ENCODE data around the gene SUPT20HL1.

The SUPT20HL1 gene

GRCh38 chrX:24325231-24325630 lies 35.2 kb upstream of the SUPT20HL1 start:
- no peak for TF ChIP-seq CTCF (IDR thresholded peaks at IDR 0.05; ENCODE audit: low read depth, low read length)
- no peak for DNase-seq (ENCODE audit: extremely low read depth, low read depth)

GRCh38 chrX:24332878-24333277 lies 27.6 kb upstream of the SUPT20HL1 start:
- TF ChIP-seq CTCF (IDR thresholded peaks at IDR 0.05; ENCODE audit: low read depth, low read length): no peak
- no peak for DNase-seq (ENCODE audit: extremely low read depth, low read depth)

GRCh38 chrX:24333371-24333770 lies 27.1 kb upstream of the SUPT20HL1 start:
- no peak for TF ChIP-seq CTCF (IDR thresholded peaks at IDR 0.05; ENCODE audit: low read depth, low read length)
- no peak for DNase-seq (ENCODE audit: extremely low read depth, low read depth)

GRCh38 chrX:24334461-24334860 lies 26.0 kb upstream of the SUPT20HL1 start:
- DNase-seq (ENCODE audit: extremely low read depth, low read depth): no peak
- TF ChIP-seq CTCF (IDR thresholded peaks at IDR 0.05; ENCODE audit: low read depth, low read length): no peak

- no peak for TF ChIP-seq CTCF (IDR thresholded peaks at IDR 0.05; ENCODE audit: low read depth, low read length)
- no peak for DNase-seq (ENCODE audit: extremely low read depth, low read depth)
These were observed 24.6 kb upstream of the SUPT20HL1 start for GRCh38 chrX:24335871-24336270.

- DNase-seq (ENCODE audit: extremely low read depth, low read depth): no peak
- no peak for TF ChIP-seq CTCF (IDR thresholded peaks at IDR 0.05; ENCODE audit: low read depth, low read length)
These were observed 20.5 kb upstream of the SUPT20HL1 start for GRCh38 chrX:24339911-24340310.

GRCh38 chrX:24340501-24340900 lies 19.9 kb upstream of the SUPT20HL1 start:
- TF ChIP-seq CTCF (IDR thresholded peaks at IDR 0.05; ENCODE audit: low read depth, low read length): no peak
- DNase-seq (ENCODE audit: extremely low read depth, low read depth): no peak

Data from AG09319 (cell line).